DOHH2 (cell line): ENCODE measurements around the gene SLC35B2.

ENCODE experiments used
- H3F3A ChIP-seq: fragments of 200-600 bp; sonication (generic), shearing (Covaris generic); 2 replicates; pipeline ENCODE4 v1.6.0; 2016; ENCODE audit warnings: antibody characterized with exemption, mild to moderate bottlenecking; ENCODE audit not compliant: control insufficient read depth, insufficient read depth
- H3K27ac ChIP-seq: fragments of 200-600 bp; sonication (generic); 2 replicates; pipeline ENCODE4 v1.5.1; 2014; ENCODE audit warnings: low read depth, mild to moderate bottlenecking, low read length, moderate library complexity
- H3K27me3 ChIP-seq: fragments of 200-600 bp; sonication (generic); 2 replicates; pipeline ENCODE4 v1.6.1; 2014; ENCODE audit warnings: mild to moderate bottlenecking, low read length, mixed read lengths; ENCODE audit not compliant: control insufficient read depth
- H3K36me3 ChIP-seq: fragments of 200-600 bp; sonication (generic); 2 replicates; pipeline ENCODE4 v1.6.1; 2014; ENCODE audit warnings: mild to moderate bottlenecking, low read length, moderate library complexity, mixed read lengths; ENCODE audit not compliant: control insufficient read depth
- H3K4me1 ChIP-seq: fragments of 200-600 bp; sonication (generic); 2 replicates; pipeline ENCODE4 v1.6.1; 2014; ENCODE audit warnings: mild to moderate bottlenecking, low read length, mixed read lengths; ENCODE audit not compliant: control insufficient read depth
- H3K4me2 ChIP-seq: fragments of 200-600 bp; sonication (generic); 2 replicates; pipeline ENCODE4 v1.6.0; 2014; ENCODE audit warnings: mild to moderate bottlenecking, low read length, moderate library complexity
- H3K4me3 ChIP-seq: fragments of 200-600 bp; sonication (generic); 2 replicates; pipeline ENCODE4 v1.5.1; 2014; ENCODE audit warnings: mild to moderate bottlenecking, low read length, mixed read lengths
- H3K79me2 ChIP-seq: fragments of 200-600 bp; sonication (generic); 2 replicates; pipeline ENCODE4 v1.6.1; 2014; ENCODE audit warnings: mild to moderate bottlenecking, low read length, mixed read lengths; ENCODE audit not compliant: control insufficient read depth
- H3K9me2 ChIP-seq: fragments of 200-600 bp; sonication (generic); replicated peaks from 2 replicates; pipeline ENCODE4 v1.6.1; 2014; ENCODE audit warnings: mild to moderate bottlenecking, low read length, mixed read lengths; ENCODE audit not compliant: control insufficient read depth
- H3K9me3 ChIP-seq: fragments of 200-600 bp; sonication (generic); 2 replicates; pipeline ENCODE4 v1.6.1; 2014; ENCODE audit warnings: antibody characterized with exemption, low read length, mixed read lengths; ENCODE audit not compliant: control insufficient read depth, insufficient read depth
- H4K20me1 ChIP-seq: fragments of 200-600 bp; sonication (generic); 2 replicates; pipeline ENCODE4 v1.6.0; 2014; ENCODE audit warnings: low read depth, mild to moderate bottlenecking, antibody characterized with exemption, low read length, moderate library complexity; ENCODE audit not compliant: control insufficient read depth, insufficient read depth
- EZH2phosphoT487 ChIP-seq: fragments of 200-600 bp; sonication (generic); IDR thresholded peaks from 2 replicates; pipeline ENCODE4 v1.6.1; 2017; ENCODE audit warnings: borderline replicate concordance, mild to moderate bottlenecking, antibody characterized with exemption, low read length, moderate library complexity, mixed read lengths
- TF ChIP-seq, protein P1 (sequence below): fragments of 200-600 bp; sonication (generic); IDR thresholded peaks from one replicate; pipeline ENCODE4 v1.5.1; 2014; ENCODE audit warnings: antibody characterized with exemption, mild to moderate bottlenecking, low read depth, low read length; ENCODE audit not compliant: poor library complexity, severe bottlenecking

The SLC35B2 gene

DNA sequence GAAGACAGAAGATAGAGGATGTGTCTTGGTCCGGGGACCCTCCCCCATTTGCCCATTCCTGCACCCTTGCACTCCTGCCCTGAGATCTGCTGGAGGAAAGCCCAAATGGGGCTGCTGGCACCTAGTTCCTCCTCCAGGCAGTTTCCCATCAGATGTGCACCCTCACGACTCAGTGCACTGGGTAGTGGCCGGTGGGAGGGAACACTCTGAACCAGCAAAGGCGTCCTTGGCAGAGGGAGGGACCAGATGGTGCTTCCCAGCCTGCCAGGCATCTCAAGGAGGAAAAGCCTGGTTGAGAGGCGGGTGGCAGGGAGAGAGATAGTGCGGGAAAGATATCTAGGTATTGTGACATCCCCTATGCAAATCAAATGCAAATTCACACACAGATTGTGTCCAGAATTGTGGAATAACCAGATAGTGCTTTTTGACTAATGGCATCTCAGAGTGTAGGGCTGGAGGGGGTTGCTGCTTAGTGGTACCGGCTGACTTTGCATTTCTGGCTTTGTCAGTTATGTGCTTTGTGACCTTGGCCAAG, 32.5 kb upstream of the SLC35B2 start:
- Histone ChIP-seq H3K36me3 (no peaks in the 10 kb centered on the region), H3F3A (no peaks in the 10 kb centered on the region), H3K27me3 (peaks cover 41% of the 10 kb centered on the region), H3K4me3 (no peak overlapping the region), H3K9me2 (no peaks in the 10 kb centered on the region), H3K79me2 (no peaks in the 10 kb centered on the region), H3K4me1 (no peaks in the 10 kb centered on the region), H4K20me1 (no peaks in the 10 kb centered on the region), H3K27ac (no peak overlapping the region), H3K4me2 (no peak overlapping the region), H3K9me3 (no peaks in the 10 kb centered on the region)
- no peak for TF ChIP-seq EZH2phosphoT487
- TF ChIP-seq, protein P1, sequence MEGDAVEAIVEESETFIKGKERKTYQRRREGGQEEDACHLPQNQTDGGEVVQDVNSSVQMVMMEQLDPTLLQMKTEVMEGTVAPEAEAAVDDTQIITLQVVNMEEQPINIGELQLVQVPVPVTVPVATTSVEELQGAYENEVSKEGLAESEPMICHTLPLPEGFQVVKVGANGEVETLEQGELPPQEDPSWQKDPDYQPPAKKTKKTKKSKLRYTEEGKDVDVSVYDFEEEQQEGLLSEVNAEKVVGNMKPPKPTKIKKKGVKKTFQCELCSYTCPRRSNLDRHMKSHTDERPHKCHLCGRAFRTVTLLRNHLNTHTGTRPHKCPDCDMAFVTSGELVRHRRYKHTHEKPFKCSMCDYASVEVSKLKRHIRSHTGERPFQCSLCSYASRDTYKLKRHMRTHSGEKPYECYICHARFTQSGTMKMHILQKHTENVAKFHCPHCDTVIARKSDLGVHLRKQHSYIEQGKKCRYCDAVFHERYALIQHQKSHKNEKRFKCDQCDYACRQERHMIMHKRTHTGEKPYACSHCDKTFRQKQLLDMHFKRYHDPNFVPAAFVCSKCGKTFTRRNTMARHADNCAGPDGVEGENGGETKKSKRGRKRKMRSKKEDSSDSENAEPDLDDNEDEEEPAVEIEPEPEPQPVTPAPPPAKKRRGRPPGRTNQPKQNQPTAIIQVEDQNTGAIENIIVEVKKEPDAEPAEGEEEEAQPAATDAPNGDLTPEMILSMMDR, result no peak

DNA sequence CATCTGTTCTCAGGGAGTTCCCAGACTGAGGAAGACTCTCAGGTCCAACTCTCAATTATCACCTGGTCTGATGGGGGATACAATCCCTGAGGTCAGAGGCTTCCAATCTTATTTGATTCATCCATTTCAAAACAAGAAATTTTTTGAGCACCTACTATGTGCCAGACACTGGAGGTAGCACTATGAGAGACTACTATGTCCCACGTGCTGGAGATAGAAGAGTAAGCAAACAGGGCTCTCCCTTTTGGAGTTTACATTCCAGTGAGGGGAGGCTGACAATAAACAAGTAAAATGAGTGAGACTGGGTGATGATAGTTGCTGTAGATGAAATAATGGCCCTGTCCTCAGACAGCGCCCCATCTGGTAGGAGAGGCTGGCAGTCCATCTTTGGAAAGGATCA, 29.4 kb upstream of the SLC35B2 start:
- no peak for TF ChIP-seq EZH2phosphoT487
- TF ChIP-seq, protein P1, result no peak
- Histone ChIP-seq H3K9me3 (no peaks in the 10 kb centered on the region), H3K27me3 (peaks cover 37% of the 10 kb centered on the region), H3K27ac (no peak overlapping the region), H3K4me1 (no peaks in the 10 kb centered on the region), H3K9me2 (no peaks in the 10 kb centered on the region), H3K4me2 (no peak overlapping the region), H4K20me1 (no peaks in the 10 kb centered on the region), H3K79me2 (no peaks in the 10 kb centered on the region), H3F3A (no peaks in the 10 kb centered on the region), H3K4me3 (no peak overlapping the region), H3K36me3 (no peaks in the 10 kb centered on the region)

DNA sequence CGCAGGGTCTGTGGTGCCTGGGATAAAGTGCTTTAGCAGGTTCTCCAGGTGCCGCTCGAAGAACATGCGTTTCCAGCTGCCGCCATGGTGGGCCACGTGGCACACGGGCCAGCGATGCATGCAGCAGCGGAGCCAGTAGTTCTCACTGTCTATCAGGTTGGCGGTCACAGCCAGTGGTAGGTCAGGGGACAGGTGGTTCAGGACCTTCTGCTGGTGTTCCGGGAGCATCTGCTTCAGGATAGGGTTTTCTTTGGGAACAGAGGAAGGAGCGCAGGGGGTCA, 28.9 kb upstream of the SLC35B2 start:
- no peak for TF ChIP-seq EZH2phosphoT487
- TF ChIP-seq, protein P1, result no peak
- H4K20me1 ChIP-seq, result no peaks in the 10 kb centered on the region
- no peaks in the 10 kb centered on the region for H3K36me3 ChIP-seq
- H3K27me3 ChIP-seq, result peaks cover 34% of the 10 kb centered on the region
- no peaks in the 10 kb centered on the region for H3K79me2 ChIP-seq
- no peaks in the 10 kb centered on the region for H3K4me1 ChIP-seq
- H3K4me3 ChIP-seq, result no peak overlapping the region
- no peak overlapping the region for H3K4me2 ChIP-seq
- H3F3A ChIP-seq, result no peaks in the 10 kb centered on the region
- no peak overlapping the region for H3K27ac ChIP-seq
- no peaks in the 10 kb centered on the region for H3K9me2 ChIP-seq
- H3K9me3 ChIP-seq, result no peaks in the 10 kb centered on the region
